LNCaP clone FGC (cell line): ENCODE results near the gene AZIN2.
"Not testable (repeated sequence)": the region's sequence is repeated elsewhere in the genome, so short reads cannot be mapped to it uniquely, and the experiment has no call there.

Experiments used
- DNase-seq: peaks from one replicate; pipeline ENCODE4 v3.0.0-alpha.2; 2011; ENCODE audit warnings: low read depth
- H3K4me3 ChIP-seq: 2 replicates; pipeline ENCODE4 v1.5.1; 2011; ENCODE audit warnings: mild to moderate bottlenecking, low read depth, low read length, control low read depth
- CTCF ChIP-seq: IDR thresholded peaks from 2 replicates; pipeline ENCODE4 v1.5.1; 2012; ENCODE audit warnings: mild to moderate bottlenecking; ENCODE audit not compliant: control insufficient read depth, insufficient read depth; ENCODE audit errors: extremely low read depth

Gene AZIN2

DNA sequence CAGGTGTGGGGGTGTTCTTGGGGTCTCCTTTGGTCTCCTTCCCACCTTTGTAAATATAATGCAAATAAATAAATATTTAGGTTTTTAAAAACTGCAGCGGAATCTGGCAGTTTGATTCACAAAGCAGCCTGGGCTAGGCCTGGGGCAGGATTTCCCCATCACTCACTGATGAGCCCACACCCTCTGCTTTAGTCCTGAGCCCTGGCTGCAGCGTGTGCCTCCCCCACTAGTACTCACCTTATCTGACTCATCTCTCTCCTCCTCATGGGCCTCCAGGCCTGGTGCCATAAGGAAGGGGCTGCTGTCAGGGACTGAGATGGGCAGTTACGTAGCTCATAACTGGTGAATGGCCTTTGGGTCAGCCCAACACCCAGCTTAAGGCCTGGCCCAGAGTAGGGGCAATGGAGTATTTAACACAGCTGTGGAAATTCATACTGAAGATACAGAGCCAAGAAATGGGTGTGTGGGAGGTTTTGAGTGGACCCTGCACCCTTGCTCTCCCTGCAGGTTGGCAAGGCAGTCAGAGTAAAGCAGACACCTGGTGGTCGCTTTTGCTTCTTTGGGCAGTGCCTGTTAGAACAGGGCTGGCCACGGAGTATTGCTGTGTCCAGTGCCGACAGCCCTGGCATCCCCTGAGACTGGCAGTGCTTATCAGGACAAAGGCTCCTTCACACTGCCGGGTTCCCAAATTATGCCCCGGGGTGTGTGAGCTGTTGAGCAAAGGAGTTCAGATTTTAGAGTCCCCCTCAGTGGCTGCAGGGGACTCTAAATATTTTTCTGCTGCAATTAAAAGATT lies 39.7 kb downstream of the AZIN2 start:
- H3K4me3 ChIP-seq, result no peak overlapping the region
- DNase-seq, result no peak
- TF ChIP-seq CTCF, result no peak

GRCh38 chr1:33121728-33122127 lies 40.8 kb downstream of the AZIN2 start:
- H3K4me3 ChIP-seq, result no peak overlapping the region
- DNase-seq, result no peak
- TF ChIP-seq CTCF, result no peak

DNA sequence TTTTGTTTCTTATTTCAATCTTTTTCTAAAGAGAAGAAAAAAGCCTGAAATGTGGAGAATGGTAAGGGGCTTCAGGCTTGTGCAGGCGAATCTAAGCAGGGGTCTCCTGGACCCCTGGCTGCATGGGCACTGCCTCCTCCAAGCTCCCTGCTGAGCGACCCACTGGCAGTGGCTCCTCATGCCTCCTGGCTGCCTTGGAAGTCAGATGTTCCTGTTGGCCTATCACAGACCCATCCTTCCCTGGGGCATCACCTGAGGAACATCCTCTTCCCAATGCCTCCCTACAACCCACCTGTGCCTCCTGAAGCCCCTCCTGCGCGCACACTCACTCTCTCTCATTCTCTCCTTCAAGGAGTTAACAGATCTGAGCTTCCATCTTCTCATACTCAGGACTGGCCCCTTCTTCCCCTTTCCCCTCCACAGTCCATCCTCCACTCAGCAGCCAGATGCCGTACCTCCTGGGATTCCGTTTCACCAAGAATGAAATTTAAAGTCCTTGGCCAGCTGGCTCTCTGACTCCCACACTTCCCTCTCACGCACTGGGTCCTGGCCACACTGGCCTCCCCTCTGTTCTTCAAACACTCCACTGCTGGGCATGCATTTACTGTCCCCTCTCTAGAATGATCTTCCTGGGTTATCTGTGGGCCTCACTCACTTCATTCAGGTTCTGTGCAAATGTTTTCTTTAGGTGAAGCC lies 41.7 kb downstream of the AZIN2 start:
- no peak overlapping the region for H3K4me3 ChIP-seq
- no peak for DNase-seq
- TF ChIP-seq CTCF, result no peak

GRCh38 chr1:33123266-33123665 lies 42.3 kb downstream of the AZIN2 start:
- no peak overlapping the region for H3K4me3 ChIP-seq
- DNase-seq, result no peak
- no peak for TF ChIP-seq CTCF

GRCh38 chr1:33124647-33125046 lies 43.7 kb downstream of the AZIN2 start:
- not testable (repeated sequence) for H3K4me3 ChIP-seq, DNase-seq

GRCh38 chr1:33126411-33127000 lies 45.6 kb downstream of the AZIN2 start:
- DNase-seq, result no peak
- TF ChIP-seq CTCF, result no peak
- H3K4me3 ChIP-seq, result peak overlapping the region; percentile 92

- peak; percentile 99 for DNase-seq
- H3K4me3 ChIP-seq, result peak overlapping the region; percentile 92
- peak; percentile 98 for TF ChIP-seq CTCF
These were observed 46.3 kb downstream of the AZIN2 start for GRCh38 chr1:33127001-33127823.
